OCI-M1 (cell line): ENCODE data around the gene DCDC2.
"Not testable (repeated sequence)": the region's sequence is repeated elsewhere in the genome, so short reads cannot be mapped to it uniquely, and the experiment has no call there.

Experiments
- DNase-seq: peaks from one replicate; lab custom pipeline; 2025; lab: John Stamatoyannopoulos, UW

The DCDC2 gene

DNA sequence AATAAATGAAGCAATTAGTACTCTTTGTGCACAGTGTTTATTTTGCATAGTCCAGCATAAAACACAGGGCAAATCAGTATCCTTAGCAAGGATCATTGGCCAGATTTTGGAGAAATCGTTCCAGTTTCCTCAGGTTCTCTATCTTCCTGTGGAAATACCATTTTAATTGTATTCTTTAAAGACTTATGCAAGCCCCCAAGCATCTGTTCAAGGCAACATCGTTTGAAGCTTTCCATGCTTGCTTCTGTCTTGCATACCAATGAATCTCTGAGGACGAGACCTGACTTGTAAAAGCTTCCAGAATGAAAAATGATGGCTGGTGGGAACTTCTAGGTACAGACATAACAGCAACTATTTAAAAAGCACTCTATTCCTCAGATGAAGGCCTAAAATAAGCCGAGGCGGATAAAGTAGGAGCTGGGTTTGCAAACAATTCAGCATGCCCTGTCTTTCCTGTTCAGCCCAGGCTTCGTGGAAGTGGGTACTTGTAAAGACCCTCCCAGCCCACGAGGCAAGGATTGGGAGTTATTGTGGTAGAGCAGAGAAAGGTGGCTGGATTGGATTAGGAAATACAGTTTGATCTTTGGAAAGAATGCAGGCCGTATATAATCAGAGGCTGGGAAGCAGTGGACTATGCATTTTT is 210.2 kb downstream of the DCDC2 start:
- DNase-seq = no peak

DNA sequence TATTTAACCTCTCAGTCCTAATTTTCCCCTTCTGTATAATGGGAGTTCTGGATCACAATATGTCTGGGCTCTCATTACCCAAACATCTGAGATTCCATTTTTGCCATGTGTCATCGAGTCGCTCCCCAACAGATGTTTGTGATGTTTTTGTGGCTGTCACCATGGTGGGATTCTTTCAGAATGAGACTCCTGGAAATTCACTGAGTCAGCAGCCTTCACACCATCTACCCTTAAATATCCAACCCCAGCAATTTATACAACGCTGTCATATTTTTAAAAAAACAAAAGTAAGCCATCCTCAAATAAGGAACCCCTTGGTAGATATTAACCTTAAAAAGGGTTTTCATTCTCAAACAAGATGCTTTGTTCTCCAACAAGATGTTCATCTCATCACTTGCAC is 211.0 kb downstream of the DCDC2 start:
- DNase-seq = no peak

DNA sequence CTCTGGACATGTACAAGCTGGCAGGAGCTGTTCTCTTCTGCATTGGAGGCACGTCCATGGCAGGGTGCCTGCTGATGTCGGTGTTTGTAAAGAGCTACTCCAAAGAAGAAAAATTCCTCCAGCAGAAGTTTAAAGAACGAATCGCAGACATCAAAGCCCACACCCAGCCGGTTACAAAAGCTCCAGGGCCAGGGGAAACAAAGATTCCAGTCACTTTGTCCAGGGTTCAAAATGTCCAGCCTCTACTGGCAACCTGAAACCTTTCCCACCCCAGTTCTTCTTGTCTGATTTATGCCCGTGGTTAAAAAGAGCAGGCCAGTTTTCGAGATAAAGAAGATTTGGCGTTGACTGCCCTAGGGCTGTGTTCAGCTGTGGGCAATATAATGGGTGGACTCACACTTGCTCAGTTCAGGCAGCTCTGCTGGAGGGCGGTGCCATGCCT is 212.1 kb downstream of the DCDC2 start:
- no peak for DNase-seq

DNA sequence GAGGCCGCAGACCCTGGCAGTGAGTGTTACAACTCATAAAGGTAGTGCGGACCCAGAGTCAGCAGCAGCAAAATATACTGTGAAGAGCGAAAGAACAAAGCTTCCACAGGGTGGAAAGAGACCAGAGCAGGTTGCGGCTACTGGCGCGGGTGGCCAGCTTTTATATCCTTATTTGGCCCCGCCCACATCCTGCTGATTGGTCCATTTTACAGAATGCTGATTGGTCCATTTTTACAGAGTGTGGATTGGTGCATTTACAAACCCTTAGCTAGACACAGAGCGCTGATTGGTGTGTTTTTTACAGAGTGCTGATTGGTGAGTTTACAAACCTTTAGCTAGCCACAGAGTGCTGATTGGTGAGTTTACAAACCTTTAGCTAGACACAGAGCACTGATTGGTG is 215.1 kb downstream of the DCDC2 start:
- not testable (repeated sequence) for DNase-seq

DNA sequence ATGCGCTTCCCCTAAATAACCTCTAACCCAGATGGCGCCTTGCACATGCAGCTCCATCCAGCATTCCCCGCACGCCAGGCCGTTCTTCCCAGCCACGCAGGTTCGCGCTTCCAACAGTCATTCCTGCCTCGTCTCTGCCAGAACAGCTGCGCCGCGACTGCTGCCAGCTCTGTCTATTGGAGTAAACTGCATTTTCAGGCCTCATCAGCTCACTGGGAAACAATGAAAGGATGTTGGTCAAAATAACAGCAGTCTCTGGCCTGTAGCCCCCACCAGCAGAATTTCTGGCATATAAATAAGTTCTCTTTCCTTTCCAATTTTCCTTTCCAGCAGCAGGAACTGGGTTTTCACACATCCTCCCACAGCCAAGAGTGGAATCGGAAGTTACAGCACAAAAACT is 217.3 kb downstream of the DCDC2 start:
- DNase-seq = no peak

DNA sequence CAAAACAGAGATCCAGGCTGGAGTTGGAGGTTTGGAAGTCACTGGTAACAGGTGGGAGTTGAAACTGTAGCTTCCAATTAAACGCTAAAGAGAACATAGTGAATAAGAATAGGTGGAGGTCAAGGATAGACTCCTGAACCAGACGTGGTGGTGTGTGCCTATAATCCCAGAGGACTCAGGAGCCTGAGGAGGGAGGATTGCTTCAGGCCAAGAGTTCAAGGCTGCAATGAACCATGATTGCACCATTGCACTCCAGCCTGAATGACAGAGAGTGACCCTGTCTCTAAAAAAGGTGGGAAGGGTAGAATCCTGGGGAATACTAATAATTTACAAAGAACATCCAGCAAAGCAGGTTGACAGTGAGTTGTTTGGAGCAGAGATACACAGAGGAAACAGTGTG is 218.2 kb downstream of the DCDC2 start:
- DNase-seq = no peak

DNA sequence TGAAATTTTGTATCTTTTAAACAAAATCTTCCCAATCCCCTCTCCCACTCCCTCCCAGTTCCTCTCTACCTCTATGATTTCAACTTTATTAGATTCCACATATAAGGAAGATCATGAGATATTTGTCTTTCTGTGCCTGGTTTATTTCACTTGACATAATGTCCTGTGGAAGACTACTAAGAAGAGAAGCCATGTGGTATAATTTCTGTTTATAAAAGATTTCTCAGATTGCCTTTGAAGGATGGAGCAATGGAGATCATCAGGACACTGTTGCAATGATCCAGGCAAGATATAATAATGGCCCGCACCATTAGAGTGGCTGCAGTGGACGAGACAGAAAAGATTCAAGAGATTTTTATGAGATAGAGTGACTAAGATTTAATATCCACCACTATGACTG is 218.8 kb downstream of the DCDC2 start:
- no peak for DNase-seq

DNA sequence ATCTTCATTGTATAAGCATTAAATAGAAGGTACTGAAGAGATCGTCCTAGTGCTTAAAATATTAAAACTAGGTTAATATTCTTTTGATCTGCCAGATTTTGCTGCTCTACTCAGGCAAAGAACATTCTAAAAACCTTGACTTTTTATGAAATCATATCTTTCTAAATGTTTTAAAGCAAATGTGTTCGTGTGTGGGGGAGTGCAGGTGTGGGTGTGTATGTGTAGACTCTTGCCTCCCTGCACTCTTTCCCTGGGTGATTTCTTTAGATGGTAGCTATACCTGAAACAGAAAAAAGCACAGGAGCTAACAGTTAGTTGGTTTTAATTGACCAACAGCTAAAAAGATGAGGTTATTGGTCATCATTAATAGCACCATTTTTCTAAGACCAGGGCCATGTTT is 226.1 kb downstream of the DCDC2 start:
- no peak for DNase-seq

DNA sequence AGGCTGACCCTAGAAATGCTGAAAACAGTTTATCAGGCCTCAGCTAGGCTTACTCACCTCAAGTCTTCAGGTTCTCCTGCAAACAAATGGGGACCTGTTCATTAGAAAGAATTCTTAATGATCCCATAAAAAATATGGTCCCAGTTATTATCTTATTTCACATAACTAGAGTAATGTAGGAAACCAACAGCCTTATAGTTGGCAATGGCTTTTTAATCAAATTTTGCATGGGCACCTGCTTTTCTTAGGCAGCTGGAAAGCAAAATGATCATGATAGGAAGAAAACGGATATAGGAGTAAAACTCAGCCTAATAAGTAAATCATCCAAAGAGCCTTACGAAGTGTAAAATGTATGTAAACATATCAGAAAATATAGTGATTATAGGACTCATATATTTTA is 230.5 kb downstream of the DCDC2 start:
- no peak for DNase-seq

DNA sequence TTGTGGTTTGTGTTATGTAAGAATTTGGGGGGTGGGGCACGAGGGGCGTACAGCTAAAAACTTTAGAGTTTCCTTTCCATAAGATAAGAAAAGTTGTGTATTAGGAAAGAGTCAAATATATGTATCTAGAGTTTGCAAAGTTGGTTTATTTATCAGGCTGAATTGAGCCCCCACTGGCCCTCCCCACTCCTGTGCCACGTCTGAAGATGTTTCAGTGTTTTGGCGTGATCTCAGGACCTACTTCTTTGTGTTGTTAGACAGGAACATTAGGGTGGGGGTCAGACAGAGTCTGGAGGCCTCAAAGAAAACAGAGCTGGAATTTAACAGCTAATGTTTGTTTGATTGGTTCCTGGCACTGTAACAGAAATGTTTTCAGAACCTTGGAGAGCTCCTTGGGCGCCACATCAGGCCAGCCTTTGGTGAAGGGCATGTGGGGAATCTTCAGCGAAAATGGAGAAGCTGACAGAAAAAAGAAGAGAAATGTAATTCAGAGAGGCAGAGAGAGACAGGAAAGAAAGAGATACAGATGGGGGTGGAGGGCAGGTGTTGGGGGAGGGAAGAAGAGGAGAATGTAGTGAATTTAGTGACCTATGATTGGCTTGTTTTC is 231.2 kb downstream of the DCDC2 start:
- peak; percentile 89 for DNase-seq

DNA sequence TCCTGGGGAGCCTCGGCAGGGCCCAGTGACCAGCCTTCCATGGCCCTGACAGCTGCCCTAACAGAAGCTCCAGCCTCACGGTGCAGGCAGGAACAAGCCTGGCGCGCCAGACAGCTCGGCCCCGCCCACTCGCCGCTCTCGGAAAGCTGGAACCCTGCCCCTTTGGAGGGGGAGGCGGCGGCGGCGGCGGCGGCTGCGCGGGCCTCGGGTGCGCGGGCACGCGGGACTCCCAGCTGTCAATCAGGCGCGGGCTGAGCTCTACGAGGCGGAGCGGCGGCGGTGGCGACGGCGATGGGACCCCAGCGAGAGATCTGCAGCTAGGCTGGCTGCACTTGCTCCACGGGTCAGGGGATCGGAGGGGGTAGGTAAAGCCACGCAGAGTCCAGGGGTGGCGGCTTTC is 231.9 kb downstream of the DCDC2 start, which contains the start of gene NRSN1:
Gene NRSN1, plus strand, starts transcription at position 236 of the 400 bp plus-strand sequence. CDS start 8,113 bp downstream, outside the sequence.
- no peak for DNase-seq

DNA sequence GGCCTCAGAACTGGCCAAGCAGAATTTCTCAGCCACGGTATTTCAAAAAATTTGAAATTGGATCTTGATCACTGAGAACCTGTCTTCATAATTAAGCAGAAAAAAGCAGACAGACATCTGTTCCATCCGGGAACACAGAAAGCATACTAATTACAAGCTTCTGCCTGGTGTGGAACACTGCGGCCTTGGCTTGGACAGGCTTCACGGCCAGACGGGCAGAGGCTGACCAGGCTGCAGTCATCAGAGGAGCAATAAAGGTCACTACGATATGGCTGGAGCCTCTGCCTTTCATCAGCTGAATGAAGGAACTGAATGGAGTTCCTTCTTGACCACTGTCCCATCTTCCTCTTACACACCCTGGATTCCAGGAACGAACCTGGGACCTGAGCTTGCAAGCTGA is 235.7 kb downstream of the DCDC2 start:
- DNase-seq = no peak
